CD4-positive, alpha-beta T cell treated with Interferon alpha-2 for 1 hour (primary cell): ENCODE data around the gene TBC1D9.
"Not testable (repeated sequence)": the region's sequence is repeated elsewhere in the genome, so short reads cannot be mapped to it uniquely, and the experiment has no call there.

Experiments used
- DNase-seq, 2 donors: peaks; one replicate each; pipeline ENCODE4 v3.0.0-alpha.2; 2020 to 2022

Gene TBC1D9

GRCh38 chr4:140752291-140753068 lies 3.7 kb downstream of the TBC1D9 start:
- DNase-seq = no peak

DNA sequence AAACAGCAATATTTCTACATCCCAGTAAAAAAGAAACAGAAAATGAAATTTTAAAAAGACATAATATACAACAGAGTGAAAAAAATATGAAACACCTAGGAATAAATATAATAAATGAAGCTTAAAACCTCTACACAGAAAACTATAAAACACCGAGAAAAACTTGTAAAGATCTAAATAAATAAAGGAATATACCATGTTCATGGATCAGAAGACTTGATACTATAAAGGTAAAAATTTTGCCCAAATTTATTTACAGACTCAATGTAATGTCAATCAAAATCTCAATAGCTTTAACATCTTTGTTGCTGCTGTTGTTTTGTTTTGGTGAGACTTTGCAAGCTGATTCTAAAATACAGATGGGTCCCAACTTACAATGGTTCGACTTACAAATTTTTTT lies 5.7 kb downstream of the TBC1D9 start:
- DNase-seq = no peak

GRCh38 chr4:140748171-140748570 lies 8.0 kb downstream of the TBC1D9 start:
- DNase-seq = no peak

GRCh38 chr4:140746546-140746945 lies 9.6 kb downstream of the TBC1D9 start:
- DNase-seq = not testable (repeated sequence)

DNA sequence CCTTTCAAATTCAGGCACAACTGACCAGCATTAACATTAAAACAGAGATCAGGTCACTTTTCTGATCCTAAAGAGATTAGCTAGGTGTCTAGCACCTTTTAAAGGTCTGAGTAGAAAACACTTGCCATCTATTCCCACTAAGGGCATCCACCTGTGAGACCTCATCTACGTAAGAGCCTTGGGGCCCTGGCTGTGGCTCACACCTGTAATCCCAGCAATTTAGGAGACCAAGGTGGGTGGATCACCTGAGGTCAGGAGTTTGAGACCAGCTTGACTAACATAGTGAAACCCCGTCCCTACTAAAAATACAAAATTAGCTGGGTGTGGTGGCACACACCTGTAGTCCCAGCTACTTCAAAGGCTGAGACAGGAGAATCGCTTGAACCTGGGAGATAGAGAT lies 11.8 kb downstream of the TBC1D9 start:
- DNase-seq = no peak

DNA sequence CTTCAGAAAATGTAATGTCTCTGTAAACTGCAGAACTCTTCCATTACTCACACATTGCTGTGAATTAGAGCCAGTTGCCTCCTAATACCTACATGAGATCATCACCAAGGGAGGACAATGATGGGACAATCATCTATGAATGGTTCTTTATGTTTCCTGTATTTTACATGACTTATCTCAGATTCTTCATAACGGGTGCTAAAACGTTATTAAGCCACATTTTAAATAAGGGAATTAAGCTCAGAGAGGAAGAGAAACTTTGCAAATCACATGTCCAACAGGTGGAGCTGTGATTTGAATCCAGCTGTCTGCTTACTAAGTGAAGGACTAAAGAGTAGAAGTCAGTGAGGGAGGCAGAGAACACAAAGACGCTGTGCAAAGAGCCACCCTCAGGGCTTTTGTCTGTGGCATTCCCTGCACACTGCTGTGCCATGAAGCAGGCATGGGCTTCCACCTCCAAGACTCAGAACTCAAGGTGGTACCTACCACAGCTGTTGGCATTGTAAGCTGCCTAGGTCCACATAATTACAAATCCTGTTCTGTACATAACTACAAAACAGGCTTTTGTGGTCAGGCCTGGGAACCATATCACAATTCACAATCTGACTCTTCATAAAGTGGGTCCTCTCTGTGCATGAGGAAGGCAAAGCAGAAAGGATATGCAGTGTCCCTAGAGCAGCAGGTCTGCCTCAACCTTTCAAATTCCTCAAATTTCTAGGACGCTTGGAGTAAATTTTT lies 12.8 kb downstream of the TBC1D9 start:
- DNase-seq = peak in 1 of 2 donors; percentile 43

GRCh38 chr4:140742838-140743193 lies 13.4 kb downstream of the TBC1D9 start:
- DNase-seq = no peak

DNA sequence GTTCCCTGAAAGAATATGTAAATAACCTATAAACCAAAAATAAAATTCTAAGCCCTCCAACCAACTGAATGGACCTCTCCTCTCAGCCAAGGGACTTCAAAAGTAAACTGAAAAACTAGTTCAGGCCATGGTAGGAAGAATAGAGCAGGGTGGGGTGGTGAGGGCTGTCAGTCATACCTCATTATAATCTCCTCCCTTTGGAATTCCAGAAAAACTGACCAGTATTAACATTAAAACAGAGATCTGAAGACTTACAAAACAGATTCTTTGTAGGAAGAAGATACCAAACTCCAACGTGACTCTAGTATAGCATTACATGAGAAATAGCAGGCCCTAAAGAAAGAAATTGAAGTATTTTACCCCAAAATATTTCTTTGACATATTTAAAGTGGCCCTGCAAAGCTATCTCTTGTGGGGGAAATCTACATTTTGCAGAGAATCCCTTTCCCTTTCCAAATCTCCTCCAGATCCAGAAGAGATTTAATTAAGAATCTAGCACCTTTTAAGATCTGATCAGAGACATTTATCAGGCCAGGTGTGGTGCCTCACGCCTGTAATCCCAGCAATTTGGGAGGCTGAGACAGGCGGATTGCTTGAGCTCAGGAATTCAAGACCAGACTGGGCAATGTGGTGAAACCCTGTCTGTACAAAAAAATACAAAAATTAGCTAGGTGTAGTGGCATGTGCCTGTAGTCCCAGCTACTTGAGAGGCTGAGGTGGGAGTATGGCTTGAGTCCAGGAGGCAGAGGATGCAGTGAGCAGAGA lies 15.1 kb downstream of the TBC1D9 start:
- DNase-seq = no peak

DNA sequence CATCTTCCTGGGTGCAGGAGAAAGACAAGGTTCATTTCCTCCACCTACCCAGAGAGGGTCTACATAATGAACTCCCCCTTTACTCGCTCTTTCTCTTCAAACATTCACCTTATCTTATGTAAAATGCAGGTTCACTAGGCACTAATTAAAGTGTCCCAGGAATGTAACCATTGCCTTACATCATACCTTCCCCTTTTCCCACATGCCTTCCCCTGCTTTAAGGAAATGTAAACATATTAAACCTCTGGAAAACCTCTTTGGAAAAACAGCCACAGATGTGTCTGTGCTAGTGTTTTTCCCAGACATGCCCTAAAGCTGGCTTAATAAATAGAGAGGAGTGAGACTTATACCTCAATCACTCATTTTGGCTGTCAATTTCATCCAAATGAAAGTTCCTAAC lies 15.8 kb downstream of the TBC1D9 start:
- no peak for DNase-seq

GRCh38 chr4:140739971-140740370 lies 16.2 kb downstream of the TBC1D9 start:
- DNase-seq = no peak

DNA sequence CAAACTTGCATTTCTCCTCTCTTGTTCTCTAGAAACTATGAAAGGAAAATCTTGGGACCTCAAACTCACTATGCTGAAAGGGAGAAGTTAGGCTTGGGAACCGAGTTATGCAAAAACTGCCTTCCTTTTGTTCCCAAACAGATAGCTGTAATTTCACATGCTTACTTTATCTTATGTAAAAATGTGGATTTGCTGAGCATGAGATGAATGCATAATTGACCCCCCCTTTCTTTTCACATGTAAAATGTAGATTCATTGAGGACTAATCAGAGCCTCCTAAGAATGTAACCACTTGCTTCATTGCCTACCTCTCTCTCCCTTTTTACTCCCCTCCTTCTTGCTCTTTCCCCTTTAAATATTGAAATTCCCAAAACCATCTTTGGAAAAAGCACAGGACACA lies 18.0 kb downstream of the TBC1D9 start:
- DNase-seq = no peak

DNA sequence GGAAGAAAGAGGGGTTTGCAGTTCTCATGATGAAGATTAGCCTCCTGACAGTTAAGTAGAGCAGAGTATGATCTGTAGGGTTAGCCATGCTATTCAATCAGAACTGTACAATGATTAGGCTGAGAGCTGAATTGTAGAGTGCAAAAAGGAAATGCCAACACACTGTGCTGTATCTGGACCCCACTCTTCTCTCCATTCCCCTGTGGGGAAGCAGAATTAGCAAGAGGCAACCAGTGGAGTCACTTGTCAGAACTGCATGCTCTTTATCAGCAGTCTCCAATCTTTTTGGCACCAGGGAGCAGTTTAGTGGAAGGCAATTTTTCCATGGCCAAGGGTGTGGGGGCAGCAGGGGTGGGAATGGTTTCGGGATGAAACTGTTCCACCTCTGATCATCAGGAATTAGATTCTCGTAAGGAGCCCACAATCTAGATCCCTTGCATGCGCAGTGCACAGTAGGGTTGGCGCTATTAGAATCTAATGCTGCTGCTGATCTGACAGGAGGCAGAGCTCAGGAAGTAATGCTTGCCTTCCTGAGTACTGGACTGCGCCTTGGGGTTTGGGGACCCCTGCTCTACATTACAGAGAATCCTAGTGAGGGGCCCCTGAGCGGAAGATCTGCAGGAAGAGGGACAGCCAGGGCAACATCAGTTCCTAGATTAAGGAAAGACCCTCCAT lies 19.4 kb downstream of the TBC1D9 start:
- no peak for DNase-seq

GRCh38 chr4:140735779-140736391 lies 20.3 kb downstream of the TBC1D9 start:
- DNase-seq = no peak

DNA sequence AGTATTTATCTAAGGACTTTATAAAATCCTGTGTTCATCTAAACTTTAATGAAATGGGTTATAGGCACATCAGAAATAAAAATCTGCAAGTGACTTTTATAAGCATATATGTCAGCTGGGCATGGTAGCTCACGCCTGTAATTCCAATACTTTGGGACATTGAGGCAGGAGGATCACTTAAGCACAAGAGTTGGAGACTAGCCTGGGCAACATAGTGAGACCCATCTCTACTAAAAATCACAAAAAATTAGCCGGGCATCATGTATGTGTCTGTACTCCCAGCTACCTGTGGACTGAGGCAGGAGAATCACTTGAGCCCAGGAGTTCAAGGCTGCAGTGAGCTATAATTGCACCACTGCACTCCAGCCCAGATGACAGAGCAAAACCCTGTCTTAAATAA lies 20.9 kb downstream of the TBC1D9 start:
- DNase-seq = no peak

- no peak for DNase-seq
These were observed 23.4 kb downstream of the TBC1D9 start for GRCh38 chr4:140732780-140733179.

DNA sequence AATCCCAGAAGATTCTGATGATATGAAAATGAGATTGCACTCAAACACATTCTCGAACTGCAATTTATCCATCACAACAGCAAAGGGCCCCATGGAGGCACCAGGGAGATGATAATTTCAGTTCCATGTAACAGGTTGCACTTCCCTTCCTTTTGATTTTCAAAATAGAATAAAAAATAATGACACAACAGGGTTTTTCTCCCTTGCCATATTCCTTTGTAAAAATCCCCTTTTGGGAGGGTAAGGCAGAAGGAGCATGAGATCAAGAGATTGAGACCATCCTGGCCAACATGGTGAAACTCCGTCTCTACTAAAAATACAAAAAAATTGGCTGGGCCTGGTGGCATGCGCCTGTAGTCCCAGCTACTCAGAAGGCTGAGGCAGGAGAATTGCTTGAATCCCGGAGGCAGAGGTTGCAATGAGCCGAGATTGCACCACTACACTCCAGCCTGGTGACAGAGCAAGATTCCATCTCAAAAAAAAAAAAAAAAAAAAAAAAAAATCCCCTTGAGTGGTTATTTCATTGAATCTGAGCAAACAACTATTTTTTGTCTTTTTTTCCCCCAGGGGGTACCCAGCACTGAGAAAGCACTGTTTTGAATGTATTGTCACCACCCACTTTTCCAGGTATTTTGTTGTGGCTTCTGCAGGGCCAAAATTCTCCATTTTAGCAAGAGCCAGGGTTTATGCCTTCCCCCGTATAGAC lies 26.7 kb downstream of the TBC1D9 start:
- no peak for DNase-seq

DNA sequence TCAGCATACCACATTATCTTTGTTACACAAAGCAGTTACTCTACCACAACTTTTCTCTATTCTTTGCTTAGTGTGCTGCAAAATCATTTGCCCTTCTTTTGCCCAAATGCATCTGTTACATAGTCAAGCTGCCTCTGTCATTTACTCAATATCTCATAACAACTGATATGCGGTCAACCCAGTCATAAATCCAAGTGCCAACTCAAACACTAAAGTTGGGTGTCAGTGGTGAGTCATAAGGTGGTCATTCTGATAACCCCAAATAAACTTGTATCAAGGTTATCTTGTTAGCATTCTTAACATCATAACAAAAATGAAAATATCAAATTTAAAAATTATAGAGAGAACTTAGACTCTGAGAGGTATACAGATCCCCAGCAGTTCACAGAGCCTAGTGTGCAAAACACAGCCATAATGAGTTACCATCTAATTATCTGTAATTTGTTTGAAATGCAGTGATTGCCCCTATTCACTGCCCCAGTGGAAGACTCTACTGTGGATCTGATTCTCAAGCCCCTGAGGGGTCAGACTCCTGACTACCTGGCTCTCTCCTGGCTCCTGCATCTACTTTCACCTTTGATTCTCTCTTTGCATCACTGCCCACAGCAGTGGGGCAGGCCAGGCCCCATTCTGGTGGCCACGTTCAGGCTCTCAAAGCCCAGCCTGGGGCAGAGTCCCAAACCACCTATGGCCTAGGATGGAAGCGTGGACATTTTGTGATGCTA lies 29.2 kb downstream of the TBC1D9 start:
- DNase-seq = no peak

DNA sequence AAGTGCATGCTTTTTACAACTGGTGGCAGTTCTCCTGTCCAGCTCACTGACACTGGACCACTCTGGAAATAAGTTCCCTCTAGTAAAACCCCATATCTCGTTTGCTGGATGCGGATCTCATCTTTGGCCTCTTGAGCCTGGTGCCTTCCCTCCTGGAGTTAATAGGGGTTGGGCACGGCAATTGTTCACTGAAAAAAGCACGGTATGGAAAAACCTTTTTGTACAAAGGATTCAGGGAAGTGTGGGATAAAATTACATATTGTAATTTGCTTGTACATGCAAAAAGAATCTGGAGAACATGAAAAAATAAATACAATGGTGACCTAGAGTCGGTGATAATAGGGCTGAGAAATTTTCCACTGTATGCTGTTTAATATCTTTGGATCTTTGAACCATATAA lies 30.6 kb downstream of the TBC1D9 start:
- DNase-seq = no peak

- no peak for DNase-seq
These were observed 31.4 kb downstream of the TBC1D9 start for GRCh38 chr4:140724760-140725159.

GRCh38 chr4:140720387-140721304 lies 35.5 kb downstream of the TBC1D9 start:
- no peak for DNase-seq
